ENCODE data around the gene CDCA3. TPM values are rescaled to one million over a fixed set of nuclear protein-coding genes. Genes with fewer than 3 reads are reported as not detected.
A peak's percentile ranks its signal among the peaks of the same experiment; 100 is the strongest.
"Not testable (repeated sequence)": the region's sequence is repeated elsewhere in the genome, so short reads cannot be mapped to it uniquely, and the experiment has no call there.

Gene CDCA3
- total RNA-seq, 1 donor from 2014 or later = 5.2 TPM

- Mint-ChIP-seq H3K36me3 (ENCODE audit: unreplicated experiment) (peaks cover 4% of the 10 kb centered on the region), H3K4me1 (ENCODE audit: low read depth, unreplicated experiment) (peaks cover 24% of the 10 kb centered on the region)
These were observed 16.5 kb upstream of the CDCA3 start, which contains the start of gene TPI1 for GRCh38 chr12:6867413-6868210. TSS of gene TPI1 (plus strand) at chr12:6867531. CDS start at chr12:6867567, 36 bp downstream.

GRCh38 chr12:6866920-6867412, 15.9 kb upstream of the CDCA3 start:
- Mint-ChIP-seq H3K9me3 (ENCODE audit: unreplicated experiment) (peaks cover 22% of the 10 kb centered on the region), H3K4me1 (ENCODE audit: low read depth, unreplicated experiment) (peaks cover 22% of the 10 kb centered on the region), H3K4me3 (ENCODE audit: unreplicated experiment) (peak overlapping the region; percentile 76), H3K27ac (ENCODE audit: unreplicated experiment) (peak overlapping the region; percentile 73), H3K36me3 (ENCODE audit: unreplicated experiment) (peaks cover 4% of the 10 kb centered on the region), H3K27me3 (ENCODE audit: unreplicated experiment) (peaks cover 17% of the 10 kb centered on the region)
- TF ChIP-seq CTCF (IDR thresholded peaks at IDR 0.05; ENCODE audit: partially characterized antibody, unreplicated experiment) = no peak
- no peak for DNase-seq

More at GRCh38 chr12:6867413-6868210, 16.5 kb upstream of the CDCA3 start, which contains the start of gene TPI1:
- H3K27me3 Mint-ChIP-seq (ENCODE audit: unreplicated experiment) = peaks cover 17% of the 10 kb centered on the region
- peak within 1 kb of the TSS; percentile 85 for H3K27ac Mint-ChIP-seq (ENCODE audit: unreplicated experiment)
- no peak for TF ChIP-seq CTCF (IDR thresholded peaks at IDR 0.05; ENCODE audit: partially characterized antibody, unreplicated experiment)
- H3K4me3 Mint-ChIP-seq (ENCODE audit: unreplicated experiment) = peak within 1 kb of the TSS; percentile 91
- peak; percentile 87 for DNase-seq
- H3K9me3 Mint-ChIP-seq (ENCODE audit: unreplicated experiment) = peaks cover 26% of the 10 kb centered on the region

- peaks cover 20% of the 10 kb centered on the region for H3K4me1 Mint-ChIP-seq (ENCODE audit: low read depth, unreplicated experiment)
- peaks cover 20% of the 10 kb centered on the region for H3K9me3 Mint-ChIP-seq (ENCODE audit: unreplicated experiment)
- peaks cover 4% of the 10 kb centered on the region for H3K36me3 Mint-ChIP-seq (ENCODE audit: unreplicated experiment)
- H3K27ac Mint-ChIP-seq (ENCODE audit: unreplicated experiment) = peak overlapping the region; percentile 62
- peak; percentile 39 for DNase-seq
- no peak for TF ChIP-seq CTCF (IDR thresholded peaks at IDR 0.05; ENCODE audit: partially characterized antibody, unreplicated experiment)
- peaks cover 17% of the 10 kb centered on the region for H3K27me3 Mint-ChIP-seq (ENCODE audit: unreplicated experiment)
- H3K4me3 Mint-ChIP-seq (ENCODE audit: unreplicated experiment) = peak overlapping the region; percentile 59
These were observed 15.3 kb upstream of the CDCA3 start for GRCh38 chr12:6866163-6866919.

GRCh38 chr12:6865307-6865706, 14.2 kb upstream of the CDCA3 start:
- not testable (repeated sequence) for H3K36me3 Mint-ChIP-seq (ENCODE audit: unreplicated experiment); DNase-seq
- Mint-ChIP-seq H3K27me3 (ENCODE audit: unreplicated experiment) (peaks cover 14% of the 10 kb centered on the region), H3K4me3 (ENCODE audit: unreplicated experiment) (peak overlapping the region; percentile 54), H3K4me1 (ENCODE audit: low read depth, unreplicated experiment) (peaks cover 16% of the 10 kb centered on the region), H3K9me3 (ENCODE audit: unreplicated experiment) (peaks cover 18% of the 10 kb centered on the region), H3K27ac (ENCODE audit: unreplicated experiment) (peak overlapping the region; percentile 64)

GRCh38 chr12:6863586-6864321, 12.7 kb upstream of the CDCA3 start:
- H3K36me3 Mint-ChIP-seq (ENCODE audit: unreplicated experiment) = peaks cover 4% of the 10 kb centered on the region
- peaks cover 6% of the 10 kb centered on the region for H3K4me1 Mint-ChIP-seq (ENCODE audit: low read depth, unreplicated experiment)

More at GRCh38 chr12:6863586-6864321, 12.7 kb upstream of the CDCA3 start:
- no peak overlapping the region for H3K4me3 Mint-ChIP-seq (ENCODE audit: unreplicated experiment)
- no peak for TF ChIP-seq CTCF (IDR thresholded peaks at IDR 0.05; ENCODE audit: partially characterized antibody, unreplicated experiment)
- peaks cover 12% of the 10 kb centered on the region for H3K9me3 Mint-ChIP-seq (ENCODE audit: unreplicated experiment)
- no peak overlapping the region for H3K27ac Mint-ChIP-seq (ENCODE audit: unreplicated experiment)
- peaks cover 14% of the 10 kb centered on the region for H3K27me3 Mint-ChIP-seq (ENCODE audit: unreplicated experiment)
- DNase-seq = no peak
